Measurements from ENCODE around the gene RGL3.
"Not testable (repeated sequence)": the region's sequence is repeated elsewhere in the genome, so short reads cannot be mapped to it uniquely, and the experiment has no call there.

Gene RGL3

GRCh38 chr19:11382898-11383705 lies 36.0 kb downstream of the RGL3 start:
- no peak for DNase-seq (ENCODE audit: low read depth in 2 of 2, low spot score in 1 of 2)

- DNase-seq (ENCODE audit: low read depth in 2 of 2, low spot score in 1 of 2) = peak; percentile 82 to 93
These were observed 38.2 kb downstream of the RGL3 start for GRCh38 chr19:11380653-11381537.

- DNase-seq (ENCODE audit: low read depth in 2 of 2, low spot score in 1 of 2) = no peak
These were observed 39.2 kb downstream of the RGL3 start for GRCh38 chr19:11379857-11380350.

- DNase-seq (ENCODE audit: low read depth in 2 of 2, low spot score in 1 of 2) = not testable (repeated sequence)
These were observed 39.8 kb downstream of the RGL3 start for GRCh38 chr19:11379269-11379845.

- no peak for DNase-seq (ENCODE audit: low read depth in 2 of 2, low spot score in 1 of 2)
These were observed 40.6 kb downstream of the RGL3 start for GRCh38 chr19:11378319-11379189.

- DNase-seq (ENCODE audit: low read depth in 2 of 2, low spot score in 1 of 2) = no peak
These were observed 41.4 kb downstream of the RGL3 start for GRCh38 chr19:11377756-11378155.

- DNase-seq (ENCODE audit: low read depth in 2 of 2, low spot score in 1 of 2) = no peak
These were observed 41.9 kb downstream of the RGL3 start for GRCh38 chr19:11377237-11377636.

- DNase-seq (ENCODE audit: low read depth in 2 of 2, low spot score in 1 of 2) = peak; percentile 17 to 44
These were observed 43.8 kb downstream of the RGL3 start for GRCh38 chr19:11375143-11375948.

- peak; percentile 84 to 91 for DNase-seq (ENCODE audit: low read depth in 2 of 2, low spot score in 1 of 2)
These were observed 44.5 kb downstream of the RGL3 start, which contains the start of gene SWSAP1 for GRCh38 chr19:11374433-11375142. Gene SWSAP1 (plus strand): TSS chr19:11374666. CDS start chr19:11374681, 15 bp downstream.

GRCh38 chr19:11373885-11374432 lies 45.2 kb downstream of the RGL3 start:
- no peak for DNase-seq (ENCODE audit: low read depth in 2 of 2, low spot score in 1 of 2)

GRCh38 chr19:11373166-11373884 lies 45.8 kb downstream of the RGL3 start:
- no peak for DNase-seq (ENCODE audit: low read depth in 2 of 2, low spot score in 1 of 2)

GRCh38 chr19:11370744-11371143 lies 48.4 kb downstream of the RGL3 start:
- no peak for DNase-seq (ENCODE audit: low read depth in 2 of 2, low spot score in 1 of 2)

GRCh38 chr19:11367528-11367927 lies 51.6 kb downstream of the RGL3 start:
- DNase-seq (ENCODE audit: low read depth in 2 of 2, low spot score in 1 of 2) = no peak

- no peak for DNase-seq (ENCODE audit: low read depth in 2 of 2, low spot score in 1 of 2)
These were observed 53.5 kb downstream of the RGL3 start for GRCh38 chr19:11365557-11366117.

- no peak for DNase-seq (ENCODE audit: low read depth in 2 of 2, low spot score in 1 of 2)
These were observed 54.2 kb downstream of the RGL3 start for GRCh38 chr19:11364935-11365334.

GRCh38 chr19:11364296-11364904 lies 54.7 kb downstream of the RGL3 start:
- DNase-seq (ENCODE audit: low read depth in 2 of 2, low spot score in 1 of 2) = no peak

GRCh38 chr19:11363881-11364280 lies 55.2 kb downstream of the RGL3 start:
- no peak for DNase-seq (ENCODE audit: low read depth in 2 of 2, low spot score in 1 of 2)
